ENCODE results near the gene GJB2.

DNA sequence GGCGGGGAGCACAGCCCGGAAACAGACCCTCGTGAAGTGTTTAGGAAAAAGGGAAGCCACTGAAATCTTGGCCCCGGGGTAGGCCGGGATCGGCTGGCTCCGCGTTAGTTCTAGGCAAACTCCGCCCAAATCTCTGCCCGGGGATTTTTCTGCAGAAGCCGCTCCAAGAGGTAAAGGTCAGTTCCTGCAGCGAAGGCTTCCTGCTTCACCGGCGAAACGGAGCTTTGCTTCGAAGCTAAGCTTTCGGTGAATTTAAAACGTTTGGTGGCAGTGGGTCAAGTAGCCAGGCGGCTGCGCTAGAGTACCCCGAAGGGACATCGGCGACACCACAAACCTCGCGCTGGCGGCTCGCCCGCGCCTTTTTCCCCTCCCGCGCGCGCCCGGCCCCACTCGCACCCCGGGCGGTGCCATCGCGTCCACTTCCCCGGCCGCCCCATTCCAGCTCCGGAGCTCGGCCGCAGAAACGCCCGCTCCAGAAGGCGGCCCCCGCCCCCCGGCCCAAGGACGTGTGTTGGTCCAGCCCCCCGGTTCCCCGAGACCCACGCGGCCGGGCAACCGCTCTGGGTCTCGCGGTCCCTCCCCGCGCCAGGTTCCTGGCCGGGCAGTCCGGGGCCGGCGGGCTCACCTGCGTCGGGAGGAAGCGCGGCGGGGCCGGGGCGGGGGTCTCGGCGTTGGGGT, 441 bp downstream of the GJB2 start:
- TF ChIP-seq SNAI2 (CRISPR knock-in tag; IDR thresholded peaks at IDR 0.05) = no peak
- TF ChIP-seq ZFP3 (CRISPR knock-in tag; IDR thresholded peaks at IDR 0.05) = no peak
- TF ChIP-seq, protein P1, sequence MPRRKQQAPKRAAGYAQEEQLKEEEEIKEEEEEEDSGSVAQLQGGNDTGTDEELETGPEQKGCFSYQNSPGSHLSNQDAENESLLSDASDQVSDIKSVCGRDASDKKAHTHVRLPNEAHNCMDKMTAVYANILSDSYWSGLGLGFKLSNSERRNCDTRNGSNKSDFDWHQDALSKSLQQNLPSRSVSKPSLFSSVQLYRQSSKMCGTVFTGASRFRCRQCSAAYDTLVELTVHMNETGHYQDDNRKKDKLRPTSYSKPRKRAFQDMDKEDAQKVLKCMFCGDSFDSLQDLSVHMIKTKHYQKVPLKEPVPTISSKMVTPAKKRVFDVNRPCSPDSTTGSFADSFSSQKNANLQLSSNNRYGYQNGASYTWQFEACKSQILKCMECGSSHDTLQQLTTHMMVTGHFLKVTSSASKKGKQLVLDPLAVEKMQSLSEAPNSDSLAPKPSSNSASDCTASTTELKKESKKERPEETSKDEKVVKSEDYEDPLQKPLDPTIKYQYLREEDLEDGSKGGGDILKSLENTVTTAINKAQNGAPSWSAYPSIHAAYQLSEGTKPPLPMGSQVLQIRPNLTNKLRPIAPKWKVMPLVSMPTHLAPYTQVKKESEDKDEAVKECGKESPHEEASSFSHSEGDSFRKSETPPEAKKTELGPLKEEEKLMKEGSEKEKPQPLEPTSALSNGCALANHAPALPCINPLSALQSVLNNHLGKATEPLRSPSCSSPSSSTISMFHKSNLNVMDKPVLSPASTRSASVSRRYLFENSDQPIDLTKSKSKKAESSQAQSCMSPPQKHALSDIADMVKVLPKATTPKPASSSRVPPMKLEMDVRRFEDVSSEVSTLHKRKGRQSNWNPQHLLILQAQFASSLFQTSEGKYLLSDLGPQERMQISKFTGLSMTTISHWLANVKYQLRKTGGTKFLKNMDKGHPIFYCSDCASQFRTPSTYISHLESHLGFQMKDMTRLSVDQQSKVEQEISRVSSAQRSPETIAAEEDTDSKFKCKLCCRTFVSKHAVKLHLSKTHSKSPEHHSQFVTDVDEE (CRISPR knock-in tag; IDR thresholded peaks at IDR 0.05) = no peak
- no peak for TF ChIP-seq ZNF70 (CRISPR knock-in tag; IDR thresholded peaks at IDR 0.05)
- TF ChIP-seq OSR1 (CRISPR knock-in tag; IDR thresholded peaks at IDR 0.05) = no peak
- no peak for TF ChIP-seq BACH2 (CRISPR knock-in tag; IDR thresholded peaks at IDR 0.05; ENCODE audit: borderline replicate concordance)
- TF ChIP-seq GLIS3 (CRISPR knock-in tag; IDR thresholded peaks at IDR 0.05) = no peak
- TF ChIP-seq ARNTL (CRISPR knock-in tag; IDR thresholded peaks at IDR 0.05; ENCODE audit: borderline replicate concordance, low read depth) = no peak
